NOMO-1 treated with DMSO at 0.1 percent for 48 hours (cell line): ENCODE measurements around the gene CDH4.
"Not testable (repeated sequence)": the region's sequence is repeated elsewhere in the genome, so short reads cannot be mapped to it uniquely, and the experiment has no call there.

Source experiments
- DNase-seq: peaks from one replicate; lab custom pipeline; 2025; ENCODE audit not compliant: unreplicated experiment; lab: John Stamatoyannopoulos, UW

CDH4 gene

DNA sequence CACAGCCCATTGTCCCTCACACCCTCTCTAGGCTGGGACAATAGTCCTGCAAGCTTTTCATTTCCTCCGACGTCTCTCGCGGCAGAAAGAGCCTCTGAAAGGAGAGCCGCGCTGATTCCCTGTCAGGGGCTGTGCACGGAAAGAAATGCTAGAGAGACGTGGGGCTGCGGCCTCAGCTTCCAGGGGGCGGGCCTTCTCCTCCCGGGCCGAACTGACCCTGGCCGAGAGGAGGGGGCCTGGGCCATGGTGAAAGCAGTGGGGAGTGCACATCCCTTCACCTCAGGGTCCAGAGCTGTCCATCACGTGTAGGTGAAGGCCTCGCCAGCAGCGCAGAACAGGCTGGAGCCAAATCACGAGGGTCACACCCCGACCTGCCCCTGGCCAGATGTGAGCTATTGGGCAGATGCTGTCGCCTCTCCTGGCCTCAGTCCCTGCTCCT, 593.2 kb downstream of the CDH4 start:
- no peak for DNase-seq

GRCh38 chr20:61846074-61846473, 594.0 kb downstream of the CDH4 start:
- no peak for DNase-seq

- DNase-seq, result no peak
Measured at GRCh38 chr20:61846741-61847419, 594.8 kb downstream of the CDH4 start.

DNA sequence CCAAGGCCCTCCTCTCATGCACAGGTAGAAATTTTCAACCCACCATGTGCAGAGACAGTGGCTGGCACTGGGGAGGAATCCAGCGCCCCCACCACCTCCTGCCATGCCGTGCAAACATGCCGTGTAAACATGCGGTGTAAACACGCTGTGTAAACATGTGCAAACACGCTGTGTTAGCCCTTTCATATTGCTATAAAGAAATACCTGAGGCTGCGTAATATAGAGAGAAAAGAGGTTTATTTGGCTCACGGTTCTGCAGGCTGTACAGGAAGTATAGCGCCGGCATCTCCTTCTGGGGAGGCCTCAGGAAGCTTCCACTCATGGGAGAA, 595.3 kb downstream of the CDH4 start:
- no peak for DNase-seq

DNA sequence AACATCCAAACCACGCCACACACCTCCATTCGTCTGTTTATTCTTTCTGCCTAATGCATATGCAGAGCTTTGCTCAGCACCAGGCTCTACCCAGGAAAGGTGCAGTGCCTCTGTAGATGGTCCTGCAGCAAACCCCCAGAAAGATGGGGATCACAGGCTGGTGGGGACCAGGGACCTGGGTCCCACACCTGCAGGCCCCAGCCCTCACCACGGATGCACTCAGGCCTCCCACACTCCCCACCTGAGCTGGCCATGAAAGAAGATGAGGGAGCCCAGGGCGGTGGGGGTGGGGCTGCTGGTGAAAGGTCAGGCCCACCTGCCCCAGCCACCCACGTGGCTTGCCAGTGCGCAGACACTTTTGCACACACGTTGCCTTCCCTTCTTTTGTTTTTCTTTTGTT, 595.9 kb downstream of the CDH4 start:
- DNase-seq, result no peak

DNA sequence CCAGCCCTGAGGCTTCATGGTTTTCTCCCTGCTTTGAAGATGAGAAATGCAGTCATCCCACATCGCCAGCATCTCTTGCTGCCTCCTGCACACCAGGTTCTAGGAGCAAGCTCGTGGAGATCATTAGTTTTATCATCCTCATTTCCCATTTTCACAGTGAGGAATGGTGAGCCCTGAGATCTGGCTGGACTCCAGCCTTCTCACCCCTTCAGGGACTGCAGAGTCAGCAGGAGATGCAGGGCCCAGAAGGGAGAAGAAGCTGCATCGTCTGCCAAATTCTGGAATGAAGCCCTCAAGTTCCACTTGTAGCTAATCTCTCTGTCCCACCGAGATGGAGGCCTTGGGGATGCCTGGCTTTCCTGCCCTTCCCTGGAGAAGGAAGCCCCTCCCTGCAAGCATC, 596.8 kb downstream of the CDH4 start:
- no peak for DNase-seq

DNA sequence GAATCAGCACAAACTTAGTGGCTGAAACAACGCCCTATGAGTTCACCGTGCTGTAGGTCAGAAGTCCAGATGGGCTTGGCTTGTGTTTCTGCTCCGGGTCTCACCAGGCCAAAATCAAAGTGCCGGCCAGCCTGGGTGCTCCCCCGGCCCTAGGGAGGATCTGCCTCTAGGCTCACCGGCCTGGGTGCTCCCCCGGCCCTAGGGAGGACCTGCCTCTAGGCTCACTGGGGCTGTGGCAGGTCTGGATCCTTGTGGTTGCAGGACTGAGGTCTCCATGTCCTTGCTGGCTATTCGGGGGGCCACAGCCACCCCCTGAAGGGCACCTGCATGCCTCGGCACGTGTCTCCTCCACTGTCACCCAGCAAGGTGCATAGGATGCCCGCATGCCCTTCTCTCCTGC, 597.3 kb downstream of the CDH4 start:
- no peak for DNase-seq

- no peak for DNase-seq
Measured at GRCh38 chr20:61849822-61850221, 597.8 kb downstream of the CDH4 start.

DNA sequence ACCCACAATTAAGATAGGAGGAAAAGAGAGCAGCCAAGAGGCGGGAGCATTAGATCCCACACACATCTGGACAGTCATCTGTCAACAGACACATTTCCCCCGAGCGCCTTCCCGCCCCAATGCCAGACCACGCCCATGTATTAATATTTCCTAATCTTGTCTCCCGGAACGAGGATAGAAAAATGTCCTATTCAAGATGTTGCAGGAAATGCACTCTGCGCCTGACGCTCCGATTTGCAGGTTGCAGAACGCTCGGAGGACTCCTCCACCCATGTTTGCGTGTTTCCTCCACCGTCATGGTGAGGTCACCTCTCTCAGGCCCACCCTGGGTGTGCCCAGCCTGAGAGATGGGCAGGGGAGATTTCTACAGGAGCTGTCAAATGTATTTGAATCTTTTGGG, 598.4 kb downstream of the CDH4 start:
- no peak for DNase-seq

GRCh38 chr20:61850926-61851900, 599.2 kb downstream of the CDH4 start:
- no peak for DNase-seq

DNA sequence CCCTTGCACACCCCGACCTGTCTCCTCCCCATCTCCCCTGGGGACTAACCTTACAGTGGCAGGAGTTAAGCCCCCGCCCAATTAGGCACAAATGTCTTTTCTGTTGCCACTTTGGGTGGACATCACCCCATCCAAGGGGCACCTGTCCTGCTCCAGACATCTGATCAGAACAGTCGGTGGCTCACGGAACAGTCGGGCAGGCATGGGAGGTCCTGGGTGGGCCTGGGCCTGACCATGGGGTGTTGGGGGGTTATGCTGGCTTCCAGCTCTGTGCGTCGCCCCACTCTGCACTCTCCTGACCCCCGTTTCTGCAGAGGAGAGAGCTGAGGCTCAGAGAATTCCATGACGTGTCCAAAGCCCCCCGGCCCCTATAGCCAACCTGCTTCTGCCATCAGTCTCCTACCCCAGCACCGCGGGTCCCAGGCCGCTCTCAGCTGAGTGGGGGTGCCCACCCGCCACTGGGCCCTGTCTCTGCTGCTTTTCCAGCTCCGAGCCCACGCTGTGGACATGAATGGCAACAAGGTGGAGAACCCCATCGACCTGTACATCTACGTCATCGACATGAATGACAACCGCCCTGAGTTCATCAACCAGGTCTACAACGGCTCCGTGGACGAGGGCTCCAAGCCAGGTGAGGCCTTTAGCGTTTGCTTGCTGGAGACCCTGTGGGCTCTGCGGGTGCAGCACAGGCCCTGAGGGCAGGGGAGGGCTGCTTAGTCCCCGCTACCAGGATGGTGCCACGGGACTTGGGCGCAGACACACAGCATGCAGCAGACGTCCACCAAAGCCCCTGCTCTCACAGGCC, 600.4 kb downstream of the CDH4 start:
- DNase-seq, result no peak

- no peak for DNase-seq
Measured at GRCh38 chr20:61853073-61854005, 601.3 kb downstream of the CDH4 start.

- not testable (repeated sequence) for DNase-seq
Measured at GRCh38 chr20:61854538-61854937, 602.5 kb downstream of the CDH4 start.

DNA sequence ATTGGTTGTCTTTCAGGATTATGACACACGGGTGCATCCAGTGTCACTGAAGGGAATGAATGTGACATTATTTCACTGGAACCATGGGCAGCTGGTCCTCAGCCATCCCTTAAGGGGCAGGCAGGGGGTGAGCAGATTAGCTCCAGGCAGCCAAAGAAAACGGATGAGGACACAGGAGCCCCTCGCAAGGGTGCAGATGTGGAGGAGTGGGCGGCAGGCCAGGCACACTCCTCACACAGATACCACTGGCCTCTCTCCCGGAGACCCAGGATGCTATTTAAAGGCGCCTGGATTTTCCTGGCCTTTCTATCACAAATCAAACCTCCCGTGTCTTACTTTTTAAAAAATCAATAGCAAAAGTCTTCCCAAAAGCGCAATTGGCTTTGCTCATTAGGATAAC, 603.2 kb downstream of the CDH4 start:
- no peak for DNase-seq

- no peak for DNase-seq
Measured at GRCh38 chr20:61856626-61857413, 604.8 kb downstream of the CDH4 start.

DNA sequence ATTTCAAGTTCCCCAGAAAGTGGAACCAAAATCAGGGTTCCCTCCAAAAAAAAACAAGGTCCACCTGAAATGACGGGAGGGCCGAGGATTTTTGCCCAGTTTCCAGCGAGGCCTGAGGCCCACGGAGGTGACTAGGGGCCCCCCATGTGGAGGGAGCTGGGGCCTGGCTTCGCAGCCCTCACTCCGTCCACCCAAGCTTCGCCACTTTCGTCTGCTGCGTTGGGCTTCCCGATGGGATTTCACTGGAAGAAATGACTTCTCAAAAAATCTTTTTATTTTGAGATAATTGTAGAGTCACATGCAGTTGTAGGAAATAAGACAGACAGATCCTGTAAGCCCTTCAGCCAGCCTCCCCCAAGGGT, 605.3 kb downstream of the CDH4 start:
- DNase-seq, result no peak

DNA sequence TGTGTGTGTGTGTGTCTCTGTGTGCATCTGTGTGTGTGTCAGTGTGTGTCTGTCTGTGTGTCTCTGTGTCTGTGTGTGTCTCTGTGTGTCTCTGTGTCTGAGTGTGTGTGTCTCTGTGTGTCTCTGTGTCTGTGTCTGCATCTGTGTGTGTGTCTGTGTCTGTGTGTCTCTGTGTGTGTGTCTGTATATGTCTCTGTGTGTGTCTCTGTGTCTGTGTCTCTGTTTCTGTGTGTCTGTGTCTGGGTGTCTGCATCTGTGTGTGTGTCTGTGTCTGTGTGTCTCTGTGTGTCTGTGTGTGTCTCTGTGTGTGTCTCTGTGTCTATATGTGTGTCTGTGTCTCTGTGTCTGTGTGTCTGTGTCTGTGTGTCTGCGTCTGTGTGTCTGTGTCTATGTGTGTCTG, 605.8 kb downstream of the CDH4 start:
- DNase-seq, result no peak

GRCh38 chr20:61859767-61860166, 607.7 kb downstream of the CDH4 start:
- DNase-seq, result no peak

DNA sequence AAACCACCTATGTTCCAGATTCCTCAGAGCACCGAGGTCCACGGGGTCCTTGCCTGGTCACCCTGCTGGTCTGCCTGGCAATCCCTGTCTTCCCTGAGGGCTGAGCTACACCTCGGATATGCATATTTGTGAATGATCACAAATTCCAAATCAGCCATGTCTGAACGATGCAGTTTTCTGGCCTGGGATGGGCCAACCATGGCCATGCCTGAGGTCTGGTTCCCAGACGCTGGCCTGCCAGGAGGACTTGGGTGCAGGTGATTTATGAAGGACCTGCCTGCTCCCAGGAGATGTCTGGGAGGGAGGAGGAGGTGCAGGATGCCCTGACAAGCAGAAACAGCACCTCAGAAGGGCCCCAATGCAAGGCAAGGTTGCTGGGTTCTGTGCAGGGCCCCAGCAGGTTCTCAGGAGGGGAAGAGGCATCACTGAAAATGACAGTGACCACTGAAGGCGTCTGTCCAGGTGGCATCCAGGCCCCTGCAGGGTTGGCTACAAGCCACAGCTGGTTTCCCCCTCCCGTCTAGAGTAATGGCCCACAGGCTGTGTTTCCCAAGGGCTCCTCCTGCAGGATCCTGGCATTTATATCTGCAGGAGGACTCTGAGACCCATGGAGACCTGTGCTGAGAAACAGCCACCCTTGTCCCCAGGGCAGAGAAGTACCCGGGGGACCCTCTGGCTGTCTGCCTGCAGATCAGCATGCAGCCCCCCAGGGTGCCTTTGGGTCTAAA, 608.4 kb downstream of the CDH4 start:
- no peak for DNase-seq
